PC-9 (cell line): Measurements from ENCODE around the gene TMEM244. TPM values are rescaled to one million over a fixed set of nuclear protein-coding genes. Genes with fewer than 3 reads are reported as not detected.

ENCODE experiments used
- BruUV-seq: library from RNA; stranded (reverse); fragments of 400-500 nt; replicated peaks from 2 replicates; lab custom pipeline; 2021; lab: Mats Ljungman, UMichigan
- CTCF ChIA-PET: fragments of 300-600 bp; sonication (Branson Sonifier 250); formaldehyde crosslinking; loops from one replicate; lab custom pipeline; 2022; ENCODE audit warnings: antibody characterized with exemption; lab: Charles Lee
- POLR2A ChIA-PET: fragments of 300-600 bp; sonication (Branson Sonifier 250); formaldehyde crosslinking; loops from one replicate; lab custom pipeline; 2022; ENCODE audit warnings: antibody characterized with exemption; ENCODE audit not compliant: unreplicated experiment; lab: Charles Lee
- DNase-seq, 2 experiments: peaks; one replicate each; pipeline versions ENCODE4 v3.0.0 to v3.0.0-alpha.2; 2015 to 2022; ENCODE audit warnings: mixed read lengths in 1 of 2
- H2AFZ ChIP-seq: fragments of 200-600 bp; sonication (generic); 2 replicates; pipeline ENCODE4 v1.8.1; 2017; ENCODE audit warnings: antibody characterized with exemption
- H3F3A ChIP-seq: fragments of 200-600 bp; sonication (generic); 2 replicates; pipeline ENCODE4 v1.8.1; 2017; ENCODE audit warnings: antibody characterized with exemption, mild to moderate bottlenecking, low read depth; ENCODE audit not compliant: insufficient read depth
- H3K27ac ChIP-seq: fragments of 200-600 bp; sonication (generic); 2 replicates; pipeline ENCODE4 v1.6.1; 2016; ENCODE audit warnings: mixed run types
- H3K27me3 ChIP-seq: fragments of 200-600 bp; sonication (generic); 2 replicates; pipeline ENCODE4 v1.6.1; 2016; ENCODE audit warnings: low read depth, mixed run types; ENCODE audit not compliant: insufficient read depth
- H3K36me3 ChIP-seq: fragments of 200-600 bp; sonication (generic); 2 replicates; pipeline ENCODE4 v1.6.1; 2016; ENCODE audit warnings: low read depth, mixed run types
- H3K4me1 ChIP-seq: fragments of 200-600 bp; sonication (generic); replicated peaks from 2 replicates; pipeline ENCODE4 v1.6.1; 2016; ENCODE audit warnings: mixed run types; ENCODE audit not compliant: insufficient read depth
- H3K4me2 ChIP-seq: fragments of 200-600 bp; sonication (generic); 2 replicates; pipeline ENCODE4 v1.6.1; 2017; ENCODE audit warnings: mixed run types
- H3K4me3 ChIP-seq: fragments of 200-600 bp; sonication (generic); 2 replicates; pipeline ENCODE4 v1.6.1; 2016; ENCODE audit warnings: mixed run types
- H3K79me2 ChIP-seq: fragments of 200-600 bp; sonication (generic); 2 replicates; pipeline ENCODE4 v1.6.1; 2017; ENCODE audit warnings: low read depth, mixed run types
- H3K9me2 ChIP-seq: fragments of 200-600 bp; sonication (generic); 2 replicates; pipeline ENCODE4 v1.8.1; 2017; ENCODE audit warnings: mild to moderate bottlenecking; ENCODE audit not compliant: insufficient read depth
- H3K9me3 ChIP-seq: fragments of 200-600 bp; sonication (generic); 2 replicates; pipeline ENCODE4 v1.8.1; 2016; ENCODE audit warnings: low read depth; ENCODE audit not compliant: insufficient read depth
- H4K20me1 ChIP-seq: fragments of 200-600 bp; sonication (generic); 2 replicates; pipeline ENCODE4 v1.8.1; 2017; ENCODE audit not compliant: insufficient read depth
- EZH2 ChIP-seq: fragments of 200-600 bp; sonication (generic); IDR thresholded peaks from 2 replicates; pipeline ENCODE4 v1.8.0; 2017; ENCODE audit warnings: antibody characterized with exemption, low read depth
- intact Hi-C: fragments of 100-400 bp; cut with micrococcal nuclease; formaldehyde crosslinking; loops from one replicate; pipeline ENCODE4 v1.10.0; 2022; ENCODE audit not compliant: unreplicated experiment
- total RNA-seq: library from RNA; stranded (reverse); gene quantifications from 2 replicates; pipeline ENCODE4 v1.2.3, GENCODE V29; 2021
- TF ChIP-seq, protein P1 (sequence below): fragments of 200-600 bp; sonication (generic); conservative IDR thresholded peaks from 2 replicates; pipeline ENCODE4 v1.6.1; 2017; ENCODE audit warnings: mixed run types, antibody characterized with exemption, mild to moderate bottlenecking, moderate library complexity

Gene TMEM244
- total RNA-seq, 1 experiment from 2014 or later: not detected

DNA sequence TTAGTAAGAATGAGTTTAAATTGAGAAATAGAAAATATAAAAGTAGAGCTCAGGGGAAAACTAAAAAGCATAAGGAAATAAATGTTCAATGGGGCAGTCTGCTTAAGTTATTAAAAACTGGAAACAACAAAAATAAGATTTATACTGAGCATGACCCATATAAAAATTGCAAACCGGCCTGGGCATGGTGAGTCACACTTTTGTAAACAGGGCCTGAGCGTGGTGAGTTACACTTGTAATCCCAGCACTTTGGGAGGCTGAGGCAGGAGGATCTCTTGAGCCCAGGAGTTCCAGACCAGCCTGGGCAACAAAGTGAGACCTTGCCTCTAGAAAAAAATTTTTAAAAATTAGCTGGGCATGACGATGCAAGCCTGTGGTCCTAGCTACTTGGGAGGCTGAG is 74.6 kb downstream of the TMEM244 start:
- Histone ChIP-seq H3F3A (no peaks in the 10 kb centered on the region), H3K79me2 (no peaks in the 10 kb centered on the region), H3K9me2 (no peaks in the 10 kb centered on the region), H3K4me1 (no peaks in the 10 kb centered on the region; the same call in 1 of the 2 replicates), H3K36me3 (no peaks in the 10 kb centered on the region), H4K20me1 (no peaks in the 10 kb centered on the region), H3K4me2 (no peak overlapping the region), H3K9me3 (peaks cover 5% of the 10 kb centered on the region; the same call in 1 of the 2 replicates), H2AFZ (no peak overlapping the region), H3K27me3 (no peaks in the 10 kb centered on the region), H3K27ac (no peak overlapping the region), H3K4me3 (no peak overlapping the region)
- DNase-seq: no peak
- ChIA-PET POLR2A (no interaction called here), CTCF (no interaction called here)
- intact Hi-C loops: loop anchor here (5.0 kb wide), 1 partner anchor 56 kb away; no protein-coding TSS in a partner anchor
- BruUV-seq: no TSS peak
- TF ChIP-seq, protein P1, sequence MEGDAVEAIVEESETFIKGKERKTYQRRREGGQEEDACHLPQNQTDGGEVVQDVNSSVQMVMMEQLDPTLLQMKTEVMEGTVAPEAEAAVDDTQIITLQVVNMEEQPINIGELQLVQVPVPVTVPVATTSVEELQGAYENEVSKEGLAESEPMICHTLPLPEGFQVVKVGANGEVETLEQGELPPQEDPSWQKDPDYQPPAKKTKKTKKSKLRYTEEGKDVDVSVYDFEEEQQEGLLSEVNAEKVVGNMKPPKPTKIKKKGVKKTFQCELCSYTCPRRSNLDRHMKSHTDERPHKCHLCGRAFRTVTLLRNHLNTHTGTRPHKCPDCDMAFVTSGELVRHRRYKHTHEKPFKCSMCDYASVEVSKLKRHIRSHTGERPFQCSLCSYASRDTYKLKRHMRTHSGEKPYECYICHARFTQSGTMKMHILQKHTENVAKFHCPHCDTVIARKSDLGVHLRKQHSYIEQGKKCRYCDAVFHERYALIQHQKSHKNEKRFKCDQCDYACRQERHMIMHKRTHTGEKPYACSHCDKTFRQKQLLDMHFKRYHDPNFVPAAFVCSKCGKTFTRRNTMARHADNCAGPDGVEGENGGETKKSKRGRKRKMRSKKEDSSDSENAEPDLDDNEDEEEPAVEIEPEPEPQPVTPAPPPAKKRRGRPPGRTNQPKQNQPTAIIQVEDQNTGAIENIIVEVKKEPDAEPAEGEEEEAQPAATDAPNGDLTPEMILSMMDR: no peak

DNA sequence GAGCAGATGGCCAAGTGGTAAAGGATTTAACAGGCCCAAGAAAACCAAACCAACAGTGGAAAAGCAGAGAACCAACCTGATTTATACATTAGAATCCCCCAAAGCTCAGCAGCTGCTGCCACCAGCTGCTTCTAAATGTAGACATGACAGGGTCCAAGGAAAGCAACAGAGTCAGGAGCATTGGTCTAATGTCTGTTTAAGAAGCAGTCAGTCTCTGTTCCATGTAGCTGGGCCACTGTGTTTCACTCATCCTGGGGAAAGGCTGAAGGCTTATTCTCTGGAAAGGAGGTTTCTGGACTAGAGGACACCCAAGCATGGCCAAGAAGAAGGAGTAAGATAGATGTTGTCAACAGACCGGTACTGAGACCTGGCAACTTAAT is 75.4 kb downstream of the TMEM244 start:
- POLR2A ChIA-PET: no interaction called here
- Histone ChIP-seq H3K4me3 (no peak overlapping the region), H3K27ac (no peak overlapping the region), H3K79me2 (no peaks in the 10 kb centered on the region), H2AFZ (no peak overlapping the region), H3K4me2 (no peak overlapping the region), H3K9me3 (peaks cover 5% of the 10 kb centered on the region; the same call in 1 of the 2 replicates), H3K9me2 (no peaks in the 10 kb centered on the region), H3K27me3 (no peaks in the 10 kb centered on the region), H3F3A (no peaks in the 10 kb centered on the region), H3K4me1 (no peaks in the 10 kb centered on the region; the same call in 1 of the 2 replicates), H4K20me1 (no peaks in the 10 kb centered on the region), H3K36me3 (no peaks in the 10 kb centered on the region)
- intact Hi-C loops: loop anchor here (5.0 kb wide), 1 partner anchor 57 kb away; no protein-coding TSS in a partner anchor
- CTCF ChIA-PET: no interaction called here
- no TSS peak for BruUV-seq
- TF ChIP-seq, protein P1: no peak
- no peak for TF ChIP-seq EZH2
- no peak for DNase-seq

DNA sequence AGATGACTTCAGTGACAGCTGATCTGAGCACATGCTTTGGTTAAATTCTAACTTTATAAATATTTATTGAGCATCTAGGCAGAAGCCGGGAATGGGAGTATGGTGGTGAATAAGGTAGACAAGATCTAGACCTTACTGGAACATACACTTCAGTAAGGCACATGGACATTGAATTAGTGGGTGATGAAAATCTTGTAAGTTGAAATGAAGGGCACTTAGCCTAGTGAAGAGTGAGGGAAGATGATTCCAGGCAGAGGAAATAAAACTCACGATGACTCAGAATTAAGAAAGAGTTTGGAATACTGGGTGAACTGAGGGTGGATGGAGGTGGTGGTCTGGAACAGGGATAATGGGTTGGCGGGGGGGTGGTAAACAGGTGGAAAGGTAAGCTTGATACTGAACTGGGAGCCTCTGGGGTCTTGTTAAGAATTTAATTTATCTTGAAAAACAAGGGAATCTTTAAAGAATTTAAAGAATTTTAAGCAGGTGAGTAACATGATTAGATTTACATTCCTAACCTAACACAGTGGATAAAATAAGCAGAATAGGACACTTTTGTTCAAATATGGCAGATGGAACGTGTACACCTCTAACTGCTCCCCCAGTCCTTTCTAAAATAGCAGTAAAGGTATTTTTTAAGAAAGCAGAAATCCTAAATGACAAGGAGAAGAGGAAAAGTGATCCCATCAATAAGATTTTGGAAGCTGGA is 75.9 kb downstream of the TMEM244 start:
- H3K4me2 ChIP-seq: no peak overlapping the region
- H3K4me3 ChIP-seq: no peak overlapping the region
- no peak overlapping the region for H2AFZ ChIP-seq
- BruUV-seq: no TSS peak
- no peak for TF ChIP-seq EZH2
- TF ChIP-seq, protein P1: no peak
- no peaks in the 10 kb centered on the region for H3F3A ChIP-seq
- no peak for DNase-seq
- intact Hi-C loops: loop anchor here (5.0 kb wide), 1 partner anchor 57 kb away; no protein-coding TSS in a partner anchor
- H3K27me3 ChIP-seq: no peaks in the 10 kb centered on the region
- H3K36me3 ChIP-seq: no peaks in the 10 kb centered on the region
- H3K27ac ChIP-seq: no peak overlapping the region
- POLR2A ChIA-PET: no interaction called here
- H3K9me3 ChIP-seq: peaks cover 5% of the 10 kb centered on the region; the same call in 1 of the 2 replicates
- no peaks in the 10 kb centered on the region for H3K79me2 ChIP-seq
- no peaks in the 10 kb centered on the region for H4K20me1 ChIP-seq
- H3K4me1 ChIP-seq: no peaks in the 10 kb centered on the region; the same call in 1 of the 2 replicates
- CTCF ChIA-PET: no interaction called here
- H3K9me2 ChIP-seq: no peaks in the 10 kb centered on the region

Other genes with a start within 250 kb of the TMEM244 start
- gene ARHGAP18, start 151.1 kb downstream of the TMEM244 start, total RNA-seq: 12.8 and 15.0 TPM in 2 replicates
- gene L3MBTL3, start 157.3 kb upstream of the TMEM244 start, total RNA-seq: 6.1 and 9.8 TPM in 2 replicates